ENCODE data around the gene SLIT3.

Gene SLIT3

DNA sequence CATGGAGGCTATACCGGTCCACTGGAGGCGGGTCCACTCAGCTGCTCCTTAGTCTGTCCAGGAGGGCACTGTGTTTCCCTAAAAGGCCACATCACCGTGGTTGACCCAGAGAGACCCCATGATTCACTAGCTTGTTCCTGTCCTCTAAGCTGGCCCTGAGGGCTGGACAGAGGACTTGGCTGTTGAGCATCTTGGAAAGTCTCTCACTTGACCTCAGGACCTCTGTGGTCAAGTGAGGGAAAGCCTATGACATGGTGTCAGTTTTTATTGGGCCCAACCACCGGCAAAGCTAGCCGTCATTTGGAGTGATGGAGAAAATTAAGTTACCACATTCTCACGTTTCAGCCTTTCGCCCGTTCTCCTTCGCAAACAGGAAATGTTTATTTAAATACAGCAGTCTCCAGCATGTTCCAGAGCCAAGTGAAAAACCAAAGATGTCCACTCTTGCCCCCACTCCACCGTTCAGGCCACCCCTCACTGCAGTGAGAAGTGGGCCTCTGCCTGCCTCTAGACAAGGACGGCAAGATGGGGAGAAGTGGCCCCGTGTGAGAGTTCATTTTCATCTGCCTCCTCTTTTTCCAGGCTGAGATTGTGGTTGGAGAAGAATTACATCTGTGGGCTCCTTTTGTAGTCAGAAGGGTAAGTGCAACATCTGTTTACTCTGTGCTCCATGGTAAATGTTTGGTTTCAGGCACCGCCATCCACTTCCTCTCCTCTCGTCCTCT, 4.4 kb downstream of the SLIT3 start:
- Histone ChIP-seq H3K9ac (ENCODE audit: low read depth, low read length) (no peak overlapping the region), H3K4me3 (ENCODE audit: low read depth, low read length) (no peak overlapping the region), H3K4me1 (ENCODE audit: control insufficient read depth, insufficient read depth, low read length) (no peaks in the 10 kb centered on the region), H3K27me3 (ENCODE audit: control insufficient read depth, insufficient read depth, low read length) (peaks cover 37% of the 10 kb centered on the region), H3K9me3 (ENCODE audit: control insufficient read depth, insufficient read depth, low read length) (no peaks in the 10 kb centered on the region), H3K36me3 (ENCODE audit: control insufficient read depth, insufficient read depth, low read length) (no peaks in the 10 kb centered on the region)

DNA sequence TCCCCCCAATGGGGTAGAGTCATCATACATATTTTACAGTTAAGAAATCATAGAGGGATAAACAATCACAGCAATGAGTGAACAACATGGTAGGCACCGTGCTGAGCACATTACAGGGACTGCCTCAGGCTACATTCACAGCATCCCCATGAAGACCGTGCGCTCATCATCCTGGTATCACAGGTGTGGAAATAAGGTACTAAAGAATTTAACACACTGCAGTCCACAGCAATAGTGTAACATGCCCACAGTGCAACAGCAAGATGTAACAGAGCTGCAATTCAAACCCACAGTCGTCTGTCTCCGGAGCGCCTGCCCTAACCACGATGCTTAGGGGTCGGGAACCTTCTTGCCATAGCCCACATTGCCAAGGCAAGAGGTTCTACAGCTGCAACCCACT, 5.6 kb downstream of the SLIT3 start:
- Histone ChIP-seq H3K4me1 (ENCODE audit: control insufficient read depth, insufficient read depth, low read length) (no peaks in the 10 kb centered on the region), H3K9me3 (ENCODE audit: control insufficient read depth, insufficient read depth, low read length) (no peaks in the 10 kb centered on the region), H3K4me3 (ENCODE audit: low read depth, low read length) (no peak overlapping the region), H3K36me3 (ENCODE audit: control insufficient read depth, insufficient read depth, low read length) (no peaks in the 10 kb centered on the region), H3K27me3 (ENCODE audit: control insufficient read depth, insufficient read depth, low read length) (peaks cover 33% of the 10 kb centered on the region), H3K9ac (ENCODE audit: low read depth, low read length) (no peak overlapping the region)

DNA sequence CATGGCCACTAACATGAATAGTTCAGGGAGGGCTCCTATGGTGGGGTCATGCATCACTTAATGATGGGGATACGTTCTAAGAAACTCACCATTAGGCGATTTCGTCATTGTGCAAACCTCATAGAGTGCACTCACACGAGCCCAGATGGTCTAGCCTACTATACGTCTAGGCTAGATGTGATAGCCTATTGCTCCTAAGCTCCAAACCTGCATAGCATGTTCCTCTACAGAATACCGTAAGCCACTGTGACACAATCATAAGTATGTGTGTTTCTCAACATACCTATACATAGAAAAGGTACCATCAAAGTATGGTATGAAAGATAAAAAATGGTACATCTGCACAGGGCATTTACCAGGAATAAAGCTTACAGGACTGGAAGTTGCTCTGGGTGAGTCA, 6.3 kb downstream of the SLIT3 start:
- no peaks in the 10 kb centered on the region for H3K9me3 ChIP-seq (ENCODE audit: control insufficient read depth, insufficient read depth, low read length)
- no peak overlapping the region for H3K4me3 ChIP-seq (ENCODE audit: low read depth, low read length)
- H3K36me3 ChIP-seq (ENCODE audit: control insufficient read depth, insufficient read depth, low read length), result no peaks in the 10 kb centered on the region
- no peaks in the 10 kb centered on the region for H3K4me1 ChIP-seq (ENCODE audit: control insufficient read depth, insufficient read depth, low read length)
- H3K27me3 ChIP-seq (ENCODE audit: control insufficient read depth, insufficient read depth, low read length), result peaks cover 26% of the 10 kb centered on the region
- no peak overlapping the region for H3K9ac ChIP-seq (ENCODE audit: low read depth, low read length)

DNA sequence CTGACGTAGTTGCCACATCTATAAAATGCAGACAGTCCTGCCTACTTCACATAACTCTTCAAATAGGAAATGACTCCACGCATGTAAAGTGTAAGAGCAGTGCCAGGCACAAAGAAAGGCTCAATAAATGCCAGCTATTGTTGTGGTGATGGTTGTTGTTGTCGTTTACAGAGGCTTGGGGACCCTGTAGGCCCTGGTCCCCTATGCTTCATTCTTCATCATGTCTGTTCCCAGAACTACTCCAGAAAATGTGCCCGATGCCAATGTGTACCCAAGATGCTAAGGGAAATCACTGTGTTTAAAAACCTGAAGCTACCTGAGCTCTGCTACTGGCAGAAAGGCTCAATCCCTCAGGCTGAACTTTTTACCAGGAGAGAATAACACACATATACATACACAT, 9.1 kb downstream of the SLIT3 start:
- no peak overlapping the region for H3K9ac ChIP-seq (ENCODE audit: low read depth, low read length)
- H3K36me3 ChIP-seq (ENCODE audit: control insufficient read depth, insufficient read depth, low read length), result no peaks in the 10 kb centered on the region
- no peak overlapping the region for H3K4me3 ChIP-seq (ENCODE audit: low read depth, low read length)
- H3K27me3 ChIP-seq (ENCODE audit: control insufficient read depth, insufficient read depth, low read length), result peaks cover 3% of the 10 kb centered on the region
- no peaks in the 10 kb centered on the region for H3K4me1 ChIP-seq (ENCODE audit: control insufficient read depth, insufficient read depth, low read length)
- no peaks in the 10 kb centered on the region for H3K9me3 ChIP-seq (ENCODE audit: control insufficient read depth, insufficient read depth, low read length)

DNA sequence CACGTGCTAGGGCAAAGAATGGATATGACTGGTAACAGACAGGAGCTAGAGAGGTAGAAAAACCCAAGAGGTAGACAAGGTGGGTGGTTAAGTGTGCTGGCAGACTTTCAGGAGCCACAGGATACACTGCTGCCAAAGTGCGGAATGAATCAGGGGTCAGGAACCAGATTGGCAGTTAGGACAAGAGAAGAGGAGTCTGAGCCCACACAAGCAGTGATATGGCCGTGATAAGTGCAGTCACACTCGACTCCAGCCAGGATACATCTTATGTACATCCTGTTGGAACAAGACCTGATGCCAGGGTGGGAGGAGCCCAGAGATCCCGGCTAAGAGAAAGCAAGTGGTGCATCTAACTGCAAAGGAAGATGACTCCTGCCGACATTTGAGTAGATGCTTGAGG, 10.0 kb downstream of the SLIT3 start:
- no peaks in the 10 kb centered on the region for H3K36me3 ChIP-seq (ENCODE audit: control insufficient read depth, insufficient read depth, low read length)
- H3K27me3 ChIP-seq (ENCODE audit: control insufficient read depth, insufficient read depth, low read length), result no peaks in the 10 kb centered on the region

DNA sequence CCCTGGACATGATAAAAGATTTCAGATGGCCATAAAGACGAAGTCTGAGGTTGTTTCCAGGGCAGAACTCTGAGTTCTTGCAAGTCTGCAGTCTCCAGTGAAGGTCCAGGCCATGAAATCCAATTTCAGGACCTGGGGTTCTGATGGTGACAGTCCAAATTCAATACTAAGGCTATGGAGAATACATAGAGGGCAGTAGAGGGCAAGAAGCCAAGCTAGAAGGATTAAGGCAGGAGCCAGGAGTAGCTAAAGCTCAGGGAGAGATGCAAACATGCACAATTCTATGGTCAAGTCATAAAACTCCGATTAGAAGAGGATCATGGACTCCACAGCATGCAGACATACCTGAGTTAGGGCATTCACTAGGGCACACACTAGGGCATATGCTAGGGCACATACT, 11.4 kb downstream of the SLIT3 start:
- Histone ChIP-seq H3K9ac (ENCODE audit: low read depth, low read length) (no peak overlapping the region), H3K36me3 (ENCODE audit: control insufficient read depth, insufficient read depth, low read length) (no peaks in the 10 kb centered on the region), H3K4me1 (ENCODE audit: control insufficient read depth, insufficient read depth, low read length) (no peaks in the 10 kb centered on the region), H3K4me3 (ENCODE audit: low read depth, low read length) (no peak overlapping the region), H3K27me3 (ENCODE audit: control insufficient read depth, insufficient read depth, low read length) (no peaks in the 10 kb centered on the region), H3K9me3 (ENCODE audit: control insufficient read depth, insufficient read depth, low read length) (no peaks in the 10 kb centered on the region)

More for the DNA sequence above, 10.0 kb downstream of the SLIT3 start:
- Histone ChIP-seq H3K4me1 (ENCODE audit: control insufficient read depth, insufficient read depth, low read length) (no peaks in the 10 kb centered on the region), H3K9me3 (ENCODE audit: control insufficient read depth, insufficient read depth, low read length) (no peaks in the 10 kb centered on the region), H3K4me3 (ENCODE audit: low read depth, low read length) (no peak overlapping the region), H3K9ac (ENCODE audit: low read depth, low read length) (no peak overlapping the region)

DNA sequence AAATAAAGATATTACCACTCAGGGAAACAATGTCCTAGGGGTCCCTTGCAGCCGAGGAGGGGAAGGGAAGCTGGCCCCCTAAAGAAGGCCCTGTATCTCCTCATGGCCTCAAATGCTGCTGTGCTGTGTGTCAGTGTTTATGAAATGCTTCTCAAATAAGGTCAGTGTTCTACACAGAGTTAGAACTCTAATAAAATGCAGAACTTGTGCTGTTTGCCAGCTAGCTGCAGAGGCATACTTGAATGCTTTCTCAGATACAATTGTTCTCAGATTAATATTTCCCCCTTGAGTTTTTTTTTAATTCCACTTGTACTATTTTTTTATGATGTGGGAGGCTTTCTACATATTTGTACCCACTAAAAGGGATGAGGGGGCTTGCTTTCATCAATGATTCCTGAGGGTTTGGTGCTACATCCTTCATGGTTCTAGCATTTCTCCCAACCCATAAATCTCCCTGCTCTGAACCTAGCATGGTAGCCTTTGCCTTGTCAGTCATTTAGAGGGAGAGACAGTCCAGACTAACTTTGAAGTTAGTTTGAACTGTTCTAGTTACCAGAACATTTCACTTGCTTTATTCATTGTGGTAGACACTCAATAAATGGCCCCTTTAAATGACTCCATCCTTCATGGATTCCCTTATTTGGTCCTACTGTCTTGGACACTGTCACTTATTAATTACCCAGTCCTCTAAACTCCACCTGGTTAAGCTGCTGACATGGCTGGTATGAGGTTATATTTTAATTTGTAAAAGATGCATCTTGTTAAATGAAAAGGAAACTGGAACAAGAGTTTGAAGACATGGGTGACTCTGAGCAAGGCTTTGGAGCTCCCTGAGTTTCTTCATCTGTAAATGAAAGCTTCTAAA, 12.6 kb downstream of the SLIT3 start:
- Histone ChIP-seq H3K9ac (ENCODE audit: low read depth, low read length) (no peak overlapping the region), H3K4me1 (ENCODE audit: control insufficient read depth, insufficient read depth, low read length) (no peaks in the 10 kb centered on the region), H3K4me3 (ENCODE audit: low read depth, low read length) (no peak overlapping the region), H3K36me3 (ENCODE audit: control insufficient read depth, insufficient read depth, low read length) (no peaks in the 10 kb centered on the region), H3K27me3 (ENCODE audit: control insufficient read depth, insufficient read depth, low read length) (no peaks in the 10 kb centered on the region), H3K9me3 (ENCODE audit: control insufficient read depth, insufficient read depth, low read length) (no peaks in the 10 kb centered on the region)

DNA sequence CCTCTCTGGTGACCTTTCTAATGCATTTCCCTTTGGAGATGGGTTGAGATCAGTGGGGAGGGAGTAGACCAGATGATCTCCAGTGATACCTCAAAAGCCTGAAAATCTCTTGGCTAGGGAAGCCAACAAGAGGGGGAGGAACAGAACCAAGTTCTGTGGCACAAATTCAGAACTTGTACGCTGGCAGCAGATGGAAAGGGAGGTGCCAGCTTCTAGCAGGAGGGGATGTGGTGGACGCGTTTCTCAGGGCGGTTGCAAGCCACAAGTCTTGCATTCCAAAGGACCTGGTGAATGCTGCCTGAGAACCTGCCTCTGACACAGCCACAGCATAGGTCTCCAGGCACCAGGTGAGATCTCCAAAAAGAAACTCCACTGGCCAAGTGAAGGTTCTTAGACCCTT, 13.4 kb downstream of the SLIT3 start:
- H3K27me3 ChIP-seq (ENCODE audit: control insufficient read depth, insufficient read depth, low read length), result no peaks in the 10 kb centered on the region

DNA sequence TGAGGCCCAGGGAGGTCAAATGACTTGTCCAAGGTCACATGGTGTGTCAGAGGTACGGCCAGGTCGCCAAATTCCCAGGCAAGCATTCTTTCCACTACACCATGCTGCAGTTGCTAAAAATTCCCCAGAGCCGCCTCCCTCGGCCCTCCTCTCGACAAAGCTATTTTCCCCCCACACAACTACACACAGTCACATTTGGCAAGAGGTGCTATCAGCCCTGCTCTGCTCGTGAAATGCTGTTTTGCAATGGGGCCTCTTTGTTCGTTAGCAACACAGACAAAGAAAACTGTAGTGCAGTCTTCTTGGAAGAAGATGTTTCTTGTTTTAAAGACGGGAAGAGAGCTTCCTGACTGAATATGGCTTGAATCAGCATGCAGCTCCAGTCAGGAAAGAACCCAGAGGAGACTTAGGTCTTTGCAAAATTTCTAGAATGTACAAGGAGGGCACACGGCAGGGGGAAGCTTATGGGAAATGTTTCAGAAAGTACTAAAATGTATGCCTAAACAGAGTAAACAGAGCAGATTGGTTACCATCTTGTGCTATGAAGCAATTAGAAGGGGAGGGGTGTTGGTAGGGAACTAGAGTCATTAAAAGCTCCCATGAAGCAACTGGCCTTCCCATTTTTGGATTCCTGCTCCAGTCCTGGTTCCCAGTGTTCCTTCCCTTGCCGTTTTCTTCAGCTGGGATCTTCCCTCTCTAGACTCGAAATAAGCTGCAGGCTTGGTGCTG, 14.2 kb downstream of the SLIT3 start:
- H3K9ac ChIP-seq (ENCODE audit: low read depth, low read length), result no peak overlapping the region
- no peak overlapping the region for H3K4me3 ChIP-seq (ENCODE audit: low read depth, low read length)
- H3K9me3 ChIP-seq (ENCODE audit: control insufficient read depth, insufficient read depth, low read length), result no peaks in the 10 kb centered on the region
- no peaks in the 10 kb centered on the region for H3K4me1 ChIP-seq (ENCODE audit: control insufficient read depth, insufficient read depth, low read length)
- H3K36me3 ChIP-seq (ENCODE audit: control insufficient read depth, insufficient read depth, low read length), result no peaks in the 10 kb centered on the region
- no peaks in the 10 kb centered on the region for H3K27me3 ChIP-seq (ENCODE audit: control insufficient read depth, insufficient read depth, low read length)

More for the DNA sequence above, 13.4 kb downstream of the SLIT3 start:
- H3K36me3 ChIP-seq (ENCODE audit: control insufficient read depth, insufficient read depth, low read length), result no peaks in the 10 kb centered on the region
- no peaks in the 10 kb centered on the region for H3K4me1 ChIP-seq (ENCODE audit: control insufficient read depth, insufficient read depth, low read length)
- H3K4me3 ChIP-seq (ENCODE audit: low read depth, low read length), result no peak overlapping the region
- H3K9me3 ChIP-seq (ENCODE audit: control insufficient read depth, insufficient read depth, low read length), result no peaks in the 10 kb centered on the region
- H3K9ac ChIP-seq (ENCODE audit: low read depth, low read length), result no peak overlapping the region

DNA sequence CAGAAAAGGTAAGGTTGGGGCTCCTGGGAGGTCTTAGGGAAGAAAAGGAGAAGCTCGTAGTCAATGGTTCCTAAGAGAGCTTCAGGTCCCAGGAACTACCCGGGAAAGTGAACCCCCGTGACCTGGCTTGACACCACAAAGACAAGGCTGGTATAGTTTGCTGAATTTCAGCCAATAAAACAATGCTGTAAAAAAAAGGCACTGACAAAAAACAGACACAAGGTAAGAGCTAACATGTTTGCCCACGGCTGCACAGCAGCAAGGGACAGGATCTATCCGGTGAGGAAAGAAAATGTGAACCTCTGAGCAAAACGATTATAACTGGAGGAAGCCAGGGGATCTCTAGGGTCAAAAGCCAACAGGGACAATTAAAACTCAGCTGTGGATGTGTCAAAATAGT, 17.1 kb downstream of the SLIT3 start:
- H3K9ac ChIP-seq (ENCODE audit: low read depth, low read length), result no peak overlapping the region
- H3K4me3 ChIP-seq (ENCODE audit: low read depth, low read length), result no peak overlapping the region
- H3K4me1 ChIP-seq (ENCODE audit: control insufficient read depth, insufficient read depth, low read length), result peaks cover 3% of the 10 kb centered on the region
- H3K27me3 ChIP-seq (ENCODE audit: control insufficient read depth, insufficient read depth, low read length), result no peaks in the 10 kb centered on the region
- no peaks in the 10 kb centered on the region for H3K36me3 ChIP-seq (ENCODE audit: control insufficient read depth, insufficient read depth, low read length)
- no peaks in the 10 kb centered on the region for H3K9me3 ChIP-seq (ENCODE audit: control insufficient read depth, insufficient read depth, low read length)

DNA sequence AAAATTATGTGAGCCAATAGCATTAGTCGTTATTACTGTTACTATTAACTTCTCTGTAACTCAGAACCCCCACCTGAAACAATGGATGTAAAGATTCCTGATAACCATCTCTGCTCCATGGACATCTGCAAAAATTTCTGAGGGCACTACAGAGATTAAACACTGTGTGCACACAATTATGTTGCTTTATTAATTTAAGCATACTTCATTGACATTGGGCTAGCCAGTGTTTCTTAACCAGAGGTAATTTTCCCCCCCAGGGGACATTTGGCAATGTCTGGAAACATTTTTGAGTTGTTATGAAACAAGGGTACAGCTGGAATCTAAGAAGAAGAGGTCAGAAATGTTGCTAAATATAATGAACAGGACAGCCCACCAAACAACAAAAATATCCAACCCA, 19.3 kb downstream of the SLIT3 start:
- no peaks in the 10 kb centered on the region for H3K27me3 ChIP-seq (ENCODE audit: control insufficient read depth, insufficient read depth, low read length)
- no peak overlapping the region for H3K9ac ChIP-seq (ENCODE audit: low read depth, low read length)
- H3K36me3 ChIP-seq (ENCODE audit: control insufficient read depth, insufficient read depth, low read length), result no peaks in the 10 kb centered on the region
- H3K4me1 ChIP-seq (ENCODE audit: control insufficient read depth, insufficient read depth, low read length), result peaks cover 3% of the 10 kb centered on the region
- H3K9me3 ChIP-seq (ENCODE audit: control insufficient read depth, insufficient read depth, low read length), result no peaks in the 10 kb centered on the region
- H3K4me3 ChIP-seq (ENCODE audit: low read depth, low read length), result no peak overlapping the region
